Panc1 (cell line): ENCODE data around the gene FKBP5.

ENCODE experiments used
- CTCF ChIP-seq: fragments of 450-650 bp; IDR thresholded peaks from 2 replicates; pipeline ENCODE4 v1.5.1; 2017; ENCODE audit warnings: mild to moderate bottlenecking
- POLR2AphosphoS5 ChIP-seq: IDR thresholded peaks from 2 replicates; pipeline ENCODE4 v1.6.1; 2012; ENCODE audit warnings: mild to moderate bottlenecking, low read depth, low read length, moderate library complexity
- SIN3A ChIP-seq: IDR thresholded peaks from 2 replicates; pipeline ENCODE4 v1.6.1; 2012; ENCODE audit warnings: low read depth, mild to moderate bottlenecking, low read length, moderate library complexity, borderline replicate concordance; ENCODE audit not compliant: insufficient read depth

GRCh38 chr6:35662999-35663398, 25.7 kb downstream of the FKBP5 start:
- TF ChIP-seq SIN3A (no peak), POLR2AphosphoS5 (no peak), CTCF (no peak)
